SHP77 (cell line): ENCODE data around the gene TESK1.
A peak's percentile ranks its signal among the peaks of the same experiment; 100 is the strongest.

Experiments used
- DNase-seq, 2 experiments: peaks; one replicate each; lab custom pipeline; 2025; lab: John Stamatoyannopoulos, UW

The TESK1 gene

GRCh38 chr9:35646533-35647265 lies 41.6 kb downstream of the TESK1 start:
- peak; percentile 34 to 71 for DNase-seq

DNA sequence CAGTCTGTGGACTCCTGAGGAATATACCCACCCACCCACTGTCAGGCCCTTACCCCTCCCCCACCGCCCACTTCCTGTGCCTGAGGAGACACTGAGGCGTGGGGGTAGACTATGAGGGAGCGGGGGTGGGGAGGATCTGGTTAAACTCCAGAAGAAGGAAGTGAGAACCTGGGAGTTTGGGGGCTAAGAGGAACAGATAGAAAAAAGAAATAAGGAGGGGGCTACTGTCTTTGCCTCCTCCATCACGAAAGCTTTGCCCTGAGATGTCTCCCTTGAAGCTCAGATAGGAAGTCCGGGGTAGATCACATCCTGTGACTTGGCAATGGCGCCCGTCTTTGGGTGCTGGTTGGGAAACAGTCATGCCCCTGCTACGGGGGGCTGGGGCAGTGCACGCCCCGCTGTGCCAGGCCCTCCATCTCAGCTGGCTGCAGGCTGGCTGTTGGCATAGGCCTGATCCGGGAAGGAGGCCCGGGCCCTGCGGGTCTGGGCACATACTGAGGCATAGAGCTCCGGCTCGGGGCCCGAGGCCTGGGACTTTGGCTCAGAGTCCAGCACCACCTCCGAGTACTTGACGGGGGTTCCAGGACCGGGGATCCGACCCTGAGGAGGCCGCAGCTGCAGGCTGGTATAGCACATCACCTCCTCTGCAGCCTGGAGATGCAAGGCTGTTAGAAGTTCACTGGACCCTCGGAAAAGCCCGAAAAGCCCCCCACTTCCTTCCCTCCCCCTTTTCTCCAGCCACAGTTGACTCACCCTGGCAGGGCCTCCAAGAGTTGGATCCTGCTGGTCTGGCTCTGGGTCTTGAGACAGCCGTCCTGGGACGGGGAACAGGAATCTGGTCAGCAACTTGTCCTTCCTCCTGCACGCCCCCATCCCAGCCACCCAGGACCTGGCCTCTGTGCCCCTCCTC lies 44.6 kb downstream of the TESK1 start:
- DNase-seq: no peak

DNA sequence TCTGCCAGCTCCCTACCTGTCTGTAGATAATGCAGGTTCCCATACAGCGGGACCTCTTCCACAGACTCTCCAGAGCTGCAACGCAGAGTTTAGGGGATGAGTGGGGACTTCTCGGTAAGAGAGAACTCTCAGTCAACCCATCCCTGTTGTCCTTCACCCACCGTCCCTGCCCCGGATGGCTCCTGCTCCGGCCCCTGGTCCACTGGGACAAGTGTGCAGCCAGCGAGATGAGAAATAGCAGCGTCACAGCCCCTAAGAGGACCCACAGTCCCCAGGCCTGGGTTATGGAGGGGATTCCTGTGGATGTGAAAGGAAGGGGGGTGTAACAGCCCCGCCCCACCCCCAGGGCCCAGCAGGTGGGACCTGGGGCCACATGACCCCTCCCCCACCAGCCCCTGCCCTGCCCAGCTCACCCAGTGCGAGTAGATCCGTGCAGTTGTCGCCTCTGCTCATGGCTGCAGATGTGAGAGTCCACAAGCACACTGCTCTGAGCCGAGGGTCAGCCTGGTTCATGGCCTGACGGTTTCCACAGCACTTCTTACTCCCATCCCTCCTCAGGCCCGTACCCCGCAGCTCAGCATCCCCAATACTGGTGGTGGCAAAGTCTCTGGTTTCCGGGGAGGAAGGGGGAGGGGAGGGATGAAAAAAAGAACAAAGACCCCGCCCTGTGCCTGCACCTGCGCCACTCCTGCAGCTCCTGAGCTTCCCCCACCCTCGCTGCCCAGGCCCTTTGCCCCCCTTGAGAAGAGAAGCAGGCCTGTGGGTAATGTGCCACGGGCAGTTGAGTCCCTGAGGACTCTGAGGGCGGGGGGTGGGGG lies 45.5 kb downstream of the TESK1 start, which contains the start of gene SIT1:
SIT1 (minus strand) TSS at position 591 of the 818 bp plus-strand sequence; CDS start at position 513, 78 bp downstream.
- no peak for DNase-seq

DNA sequence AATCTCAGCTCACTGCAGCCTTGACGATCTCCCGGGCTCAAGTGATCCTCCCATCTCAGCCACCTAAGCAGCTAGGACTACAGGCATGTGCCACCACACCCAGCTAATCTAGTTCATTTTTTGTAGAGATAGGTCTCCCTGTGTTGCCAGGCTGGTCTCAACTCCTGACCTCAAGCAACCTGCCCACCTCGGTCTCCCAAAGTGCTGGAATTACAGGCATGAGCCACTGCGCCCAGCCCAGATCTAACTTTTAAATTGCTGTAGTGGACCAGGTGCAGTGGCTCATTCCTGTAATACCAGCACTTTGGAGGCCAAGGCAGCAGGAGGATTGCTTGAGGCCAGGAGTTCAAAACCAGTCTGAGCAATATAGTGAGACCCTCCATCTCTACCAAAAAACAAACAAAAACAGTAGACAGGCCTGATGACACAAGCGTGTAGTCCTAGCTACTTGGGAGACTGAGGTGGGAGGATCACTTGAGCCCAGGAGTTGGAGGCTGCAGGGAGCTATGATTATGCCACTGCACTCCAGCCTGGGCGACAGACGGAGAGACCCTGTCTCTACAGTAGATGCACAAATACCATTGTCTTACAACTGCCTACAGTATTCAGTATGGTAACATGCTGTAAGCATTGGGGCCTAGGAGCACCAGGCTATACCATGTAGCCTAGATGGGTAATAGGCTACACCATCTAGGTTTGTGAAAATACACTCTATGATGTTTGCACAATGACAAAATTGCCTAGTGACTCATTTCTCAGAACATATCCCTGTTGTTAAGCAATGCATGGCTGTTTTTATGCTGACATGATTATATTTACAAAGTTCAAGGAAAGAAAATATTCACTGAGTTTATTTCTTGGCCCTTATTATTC lies 47.1 kb downstream of the TESK1 start:
- DNase-seq: no peak

- no peak for DNase-seq
These were observed 47.8 kb downstream of the TESK1 start for GRCh38 chr9:35652829-35653209.

DNA sequence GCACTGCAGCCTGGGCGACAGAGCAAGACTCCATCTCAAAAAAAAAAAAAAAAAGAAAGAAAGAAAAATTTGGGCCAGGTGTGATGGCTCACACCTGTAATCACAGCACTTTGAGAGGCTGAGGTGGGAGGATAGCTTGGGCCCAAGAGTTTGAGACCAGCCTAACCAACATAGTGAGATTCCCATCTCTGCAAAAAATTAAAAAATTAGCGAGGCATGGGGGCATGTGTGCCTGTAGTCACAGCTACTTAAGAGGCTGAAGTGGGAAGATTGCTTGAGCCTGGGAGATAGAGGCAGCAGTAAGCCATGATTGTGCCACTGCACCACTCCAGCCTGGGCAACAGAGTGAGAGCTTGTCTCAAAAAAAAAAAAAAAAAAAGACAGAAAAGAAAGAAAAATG lies 48.5 kb downstream of the TESK1 start:
- DNase-seq: no peak

DNA sequence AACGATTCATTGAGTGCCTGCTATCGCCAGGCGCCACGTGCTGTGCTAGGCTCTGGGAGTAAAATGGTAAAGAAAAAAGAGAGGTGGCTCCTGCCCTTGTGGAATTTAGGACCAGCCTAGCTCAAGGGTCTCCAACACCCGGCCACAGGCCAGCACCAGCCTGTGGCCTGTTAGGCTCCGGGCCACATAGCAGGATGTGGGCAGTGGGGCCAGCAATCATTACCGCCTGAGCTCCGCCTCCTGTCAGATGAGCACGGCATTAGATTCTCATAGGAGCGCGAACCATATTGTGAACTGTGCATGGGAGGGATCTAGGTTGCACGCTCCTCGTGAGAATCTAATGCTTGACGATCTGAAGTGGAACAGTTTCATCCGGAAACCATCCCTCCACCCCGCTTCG lies 51.3 kb downstream of the TESK1 start:
- no peak for DNase-seq

- no peak for DNase-seq
These were observed 51.9 kb downstream of the TESK1 start for GRCh38 chr9:35656831-35657545.

DNA sequence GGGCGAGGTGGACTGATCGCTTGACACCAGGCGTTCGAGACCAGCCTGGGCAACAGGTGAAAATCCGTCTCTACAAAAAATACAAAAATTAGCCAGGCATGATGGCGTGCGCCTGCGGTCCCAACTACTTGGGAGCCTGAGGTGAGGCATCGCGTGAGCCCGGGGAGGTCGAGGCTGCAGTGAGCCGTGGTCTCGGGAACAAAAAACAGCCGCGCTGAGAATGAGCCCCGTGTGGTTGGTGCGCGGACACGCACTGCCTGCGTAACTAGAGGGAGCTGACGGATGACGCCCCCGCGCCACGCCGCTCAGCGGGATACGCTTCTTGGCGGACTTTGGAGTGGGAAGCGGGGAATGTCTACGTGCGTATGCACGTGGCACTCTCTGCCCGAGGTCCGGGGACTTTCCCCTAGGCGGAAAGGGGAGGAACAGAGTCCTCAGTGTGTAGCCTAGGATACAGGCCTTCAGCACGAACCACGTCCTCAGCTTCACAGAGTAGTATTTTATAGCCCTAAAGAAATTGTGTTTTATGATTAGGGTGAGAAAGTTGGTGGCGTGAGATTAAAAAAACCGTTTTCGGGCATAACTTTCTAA lies 52.6 kb downstream of the TESK1 start, which contains the start of gene RMRP:
RMRP (minus strand) TSS at position 474 of the 591 bp plus-strand sequence.
- DNase-seq: peak; percentile 87 to 93

- DNase-seq: peak in 1 of 2 experiments; percentile 50
These were observed 53.3 kb downstream of the TESK1 start, which contains the start of gene CCDC107 for GRCh38 chr9:35658137-35658967. TSS of gene CCDC107 (plus strand) at chr9:35658292. CDS start at chr9:35658380, 88 bp downstream.

- DNase-seq: peak in 1 of 2 experiments; percentile 11
These were observed 53.8 kb downstream of the TESK1 start for GRCh38 chr9:35658968-35659220.

DNA sequence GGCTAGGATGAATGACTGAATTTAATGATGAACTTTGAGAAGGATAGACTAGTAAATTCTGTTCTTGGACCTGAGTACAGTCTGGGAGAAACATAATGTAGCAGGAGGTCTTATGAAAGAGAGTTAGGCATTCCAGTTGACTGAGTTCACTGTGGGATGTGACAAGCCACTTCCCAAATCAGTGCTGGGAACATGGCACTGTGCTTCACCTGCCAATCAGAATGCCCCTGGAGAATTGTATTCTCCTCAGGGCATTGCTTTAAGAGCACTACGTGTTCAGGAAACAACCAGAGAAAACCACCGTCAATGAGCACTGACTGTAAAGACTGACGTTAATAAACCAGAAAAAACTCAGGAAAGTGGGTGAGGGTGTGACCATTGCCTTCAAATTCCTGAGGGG lies 54.3 kb downstream of the TESK1 start:
- DNase-seq: no peak
